ENCODE measurements around the gene BHMT2. TPM values are rescaled to one million over a fixed set of nuclear protein-coding genes. Genes with fewer than 3 reads are reported as not detected.

BHMT2 gene
- total and polyA plus RNA-seq, 2 of the 13 experiments (the other 11 are each of a cell fraction or from before 2014, with no cell fraction given): 13.8 to 18.8 TPM

DNA sequence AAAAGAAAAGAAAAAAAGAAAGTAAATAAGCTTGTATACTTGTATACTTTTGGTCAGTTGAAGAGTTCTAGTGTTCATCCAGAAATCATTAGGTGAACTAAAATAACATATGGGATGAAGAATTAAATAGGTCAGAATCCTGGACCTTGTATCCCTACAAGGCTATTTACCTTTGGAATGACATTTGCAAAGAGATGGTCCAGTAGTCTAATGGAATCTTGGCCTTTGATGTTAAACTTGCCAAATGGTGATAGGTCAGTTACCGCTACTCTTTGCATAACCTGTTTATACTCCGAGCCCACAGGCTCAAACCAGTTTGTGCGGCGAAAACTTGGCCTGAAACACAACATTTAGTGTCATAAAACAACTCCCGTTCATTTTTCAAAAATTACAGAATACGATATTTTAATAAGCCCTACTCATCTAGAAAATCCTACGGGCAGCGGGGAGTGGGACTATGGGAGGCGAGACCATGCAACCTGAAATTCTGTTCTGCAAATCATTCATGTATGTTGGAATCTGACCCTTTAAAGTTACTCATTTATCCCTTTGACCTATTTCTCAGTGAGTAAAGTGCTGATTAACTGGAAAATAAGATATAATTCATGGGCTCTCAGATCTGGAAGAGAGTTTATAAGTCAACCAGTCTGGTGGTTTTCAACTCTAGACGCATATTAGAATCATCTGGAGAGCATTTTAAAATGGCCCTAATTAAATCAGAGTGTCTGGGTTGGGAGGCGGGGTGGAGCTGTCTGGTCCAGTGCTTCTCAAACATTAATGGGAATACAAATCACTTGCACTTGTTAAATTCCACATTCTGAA, 38.7 kb upstream of the BHMT2 start (continued):
- TF ChIP-seq, protein P1, sequence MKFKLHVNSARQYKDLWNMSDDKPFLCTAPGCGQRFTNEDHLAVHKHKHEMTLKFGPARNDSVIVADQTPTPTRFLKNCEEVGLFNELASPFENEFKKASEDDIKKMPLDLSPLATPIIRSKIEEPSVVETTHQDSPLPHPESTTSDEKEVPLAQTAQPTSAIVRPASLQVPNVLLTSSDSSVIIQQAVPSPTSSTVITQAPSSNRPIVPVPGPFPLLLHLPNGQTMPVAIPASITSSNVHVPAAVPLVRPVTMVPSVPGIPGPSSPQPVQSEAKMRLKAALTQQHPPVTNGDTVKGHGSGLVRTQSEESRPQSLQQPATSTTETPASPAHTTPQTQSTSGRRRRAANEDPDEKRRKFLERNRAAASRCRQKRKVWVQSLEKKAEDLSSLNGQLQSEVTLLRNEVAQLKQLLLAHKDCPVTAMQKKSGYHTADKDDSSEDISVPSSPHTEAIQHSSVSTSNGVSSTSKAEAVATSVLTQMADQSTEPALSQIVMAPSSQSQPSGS (CRISPR knock-in tag; IDR thresholded peaks at IDR 0.05): peak; percentile 54; the same call in 1 of the 2 replicates
- TF ChIP-seq GATA4 (IDR thresholded peaks at IDR 0.05; ENCODE audit: borderline replicate concordance, low read depth): peak; percentile 56; the same call in 1 of the 2 replicates
- peak; percentile 63 for TF ChIP-seq ZNF503 (CRISPR knock-in tag; IDR thresholded peaks at IDR 0.05)
- no peak for TF ChIP-seq ZNF558 (CRISPR knock-in tag; IDR thresholded peaks at IDR 0.05; ENCODE audit: borderline replicate concordance)
- peak; percentile 83 for TF ChIP-seq MED1 (CRISPR knock-in tag; IDR thresholded peaks at IDR 0.05)
- TF ChIP-seq BRF2 (CRISPR knock-in tag; IDR thresholded peaks at IDR 0.05): no peak
- peak; percentile 65 for TF ChIP-seq PHF21A (CRISPR knock-in tag; IDR thresholded peaks at IDR 0.05)
- no peak for TF ChIP-seq BCLAF1 (IDR thresholded peaks at IDR 0.05)
- no peak for TF ChIP-seq CBX2 (IDR thresholded peaks at IDR 0.05; ENCODE audit: low read depth, low read length)
- TF ChIP-seq CBX2 (CRISPR knock-in tag; IDR thresholded peaks at IDR 0.05; ENCODE audit: low read depth): no peak
- peak; percentile 93 for TF ChIP-seq TCF7 (IDR thresholded peaks at IDR 0.05; ENCODE audit: low read depth)
- TF ChIP-seq PATZ1 (CRISPR knock-in tag; IDR thresholded peaks at IDR 0.05): 0 out of 2 replicates have a peak, but pooled peaks have one; percentile 11
- no peak for TF ChIP-seq TCF12 (IDR thresholded peaks at IDR 0.05)
- no peak for TF ChIP-seq TCF12 (CRISPR knock-in tag; IDR thresholded peaks at IDR 0.05)
- TF ChIP-seq MATR3 (CRISPR knock-in tag; IDR thresholded peaks at IDR 0.05): no peak
- TF ChIP-seq ZNF878 (CRISPR knock-in tag; IDR thresholded peaks at IDR 0.05): no peak
- TF ChIP-seq JUN (CRISPR knock-in tag; IDR thresholded peaks at IDR 0.05): no peak
- no peak for TF ChIP-seq NCOA5 (CRISPR knock-in tag; IDR thresholded peaks at IDR 0.05)
- TF ChIP-seq ARNTL (CRISPR knock-in tag; IDR thresholded peaks at IDR 0.05): no peak
- no peak for TF ChIP-seq SOX13 (IDR thresholded peaks at IDR 0.05)
- peak in 1 of 2 experiments; percentile 69; a peak in 1 of 4 replicates for TF ChIP-seq SOX13 (CRISPR knock-in tag; conservative IDR thresholded peaks at IDR 0.05 in 1 of 2, IDR thresholded peaks at IDR 0.05 in 1 of 2)
